ENCODE data around the gene PHF24.

Gene PHF24

DNA sequence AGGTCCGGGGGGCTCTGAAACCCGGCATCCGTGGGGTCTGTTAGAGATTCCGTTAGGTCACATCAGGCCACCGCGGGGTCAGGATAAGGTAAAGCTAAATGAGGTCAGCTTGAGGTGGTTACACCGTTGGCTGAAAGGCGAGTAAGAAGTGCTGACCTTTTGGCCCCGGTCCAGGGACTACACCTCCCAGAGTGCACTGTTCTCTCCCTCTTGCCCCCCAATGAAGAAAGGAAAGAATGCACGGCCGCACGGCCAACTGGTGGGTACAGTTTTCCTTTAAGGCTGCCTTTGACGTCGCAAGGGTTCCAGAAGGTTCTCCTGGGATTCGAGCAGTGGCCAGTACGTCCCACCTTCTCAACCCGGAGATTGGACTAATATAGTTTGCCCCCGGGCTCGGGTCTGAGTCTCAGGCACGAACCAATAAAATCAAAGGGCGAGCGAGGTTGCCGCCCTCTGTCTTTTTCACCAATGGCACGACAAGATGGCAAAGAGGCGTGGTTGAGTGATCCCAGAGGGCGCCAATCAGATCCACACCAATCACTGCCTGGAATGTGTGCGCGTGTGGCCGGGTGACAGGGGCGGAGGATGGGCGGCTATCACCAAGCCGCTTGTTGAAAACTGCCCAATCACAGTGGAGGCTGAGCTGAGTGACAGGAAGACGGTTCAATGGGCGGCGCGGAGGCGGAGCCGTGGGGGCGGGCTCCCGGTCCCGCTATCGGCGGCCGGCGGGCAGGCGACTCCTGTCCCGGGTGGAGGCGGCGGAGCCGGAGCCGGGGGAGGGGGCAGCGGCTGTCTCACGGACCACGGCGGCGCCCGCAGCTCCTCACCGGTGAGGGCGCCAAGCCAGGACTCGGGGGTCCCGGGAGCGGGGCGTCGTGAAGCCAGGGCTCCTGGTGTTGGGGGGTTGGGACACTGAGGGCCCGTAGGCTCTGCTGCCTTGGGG lies 31.2 kb downstream of the PHF24 start, which contains the start of gene DNAJB5:
Gene DNAJB5, plus strand, starts transcription at position 743 of the 943 bp plus-strand sequence. CDS start 886 bp downstream, outside the sequence.
- H3K27me3 Mint-ChIP-seq = no peaks in the 10 kb centered on the region
- peaks cover 5% of the 10 kb centered on the region for H3K36me3 Mint-ChIP-seq (ENCODE audit: low read depth)
- peak within 1 kb of the TSS; percentile 95 for H3K27ac Mint-ChIP-seq
- H3K4me3 Mint-ChIP-seq = peak within 1 kb of the TSS; percentile 90
- H3K9me3 Mint-ChIP-seq = no peaks in the 10 kb centered on the region
- peaks cover 89% of the 10 kb centered on the region for H3K4me1 Mint-ChIP-seq (ENCODE audit: low read depth)

GRCh38 chr9:34989946-34990635 lies 32.0 kb downstream of the PHF24 start:
- peak overlapping the region; percentile 90 for H3K4me3 Mint-ChIP-seq
- H3K27me3 Mint-ChIP-seq = no peaks in the 10 kb centered on the region
- H3K4me1 Mint-ChIP-seq (ENCODE audit: low read depth) = peaks cover 86% of the 10 kb centered on the region
- H3K9me3 Mint-ChIP-seq = no peaks in the 10 kb centered on the region
- peak overlapping the region; percentile 85 for H3K27ac Mint-ChIP-seq
- peaks cover 5% of the 10 kb centered on the region for H3K36me3 Mint-ChIP-seq (ENCODE audit: low read depth)

GRCh38 chr9:34990908-34991606 lies 33.0 kb downstream of the PHF24 start:
- H3K4me1 Mint-ChIP-seq (ENCODE audit: low read depth) = peaks cover 76% of the 10 kb centered on the region
- peak overlapping the region; percentile 85 for H3K27ac Mint-ChIP-seq
- peaks cover 9% of the 10 kb centered on the region for H3K36me3 Mint-ChIP-seq (ENCODE audit: low read depth)
- no peaks in the 10 kb centered on the region for H3K27me3 Mint-ChIP-seq
- H3K9me3 Mint-ChIP-seq = no peaks in the 10 kb centered on the region
- peak overlapping the region; percentile 76 for H3K4me3 Mint-ChIP-seq

DNA sequence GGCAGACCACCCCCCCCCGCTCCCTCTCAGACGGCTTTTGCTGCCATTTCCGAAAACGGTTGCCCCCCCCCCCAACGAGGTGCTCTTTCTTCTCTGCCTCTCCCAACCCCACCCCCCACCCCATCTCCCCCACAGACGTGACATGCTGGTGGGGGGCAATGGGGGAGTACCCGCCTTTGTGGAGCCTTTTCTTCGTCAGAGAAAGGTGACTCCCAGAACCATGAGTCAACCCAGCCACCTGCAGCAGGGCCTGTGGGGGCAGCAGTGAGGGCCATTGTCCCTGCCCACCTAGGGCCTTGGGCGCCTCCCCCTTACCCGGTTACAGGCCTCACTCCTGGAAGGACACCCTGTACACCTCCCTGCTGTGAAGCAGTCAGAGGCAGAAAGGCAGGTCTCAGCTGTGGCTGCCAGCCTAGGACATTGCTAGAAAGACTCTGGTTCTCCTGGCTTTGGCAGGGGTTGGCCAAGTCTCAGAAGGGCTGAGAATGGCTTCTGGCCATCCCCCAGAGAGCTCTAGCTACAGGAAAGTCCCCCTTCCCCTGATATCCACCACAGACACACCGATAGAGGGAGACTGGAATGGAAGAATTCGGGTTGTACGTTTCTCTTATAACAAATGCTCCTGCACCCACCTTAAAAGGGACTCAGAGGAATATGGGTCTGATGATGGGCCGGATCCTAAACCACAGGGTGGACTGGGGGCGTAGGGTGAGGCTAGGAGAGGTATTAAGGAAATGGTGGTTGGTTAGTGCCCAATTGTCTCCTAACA lies 33.7 kb downstream of the PHF24 start:
- Mint-ChIP-seq H3K9me3 (no peaks in the 10 kb centered on the region), H3K4me3 (peak overlapping the region; percentile 47), H3K36me3 (ENCODE audit: low read depth) (peaks cover 14% of the 10 kb centered on the region), H3K27me3 (no peaks in the 10 kb centered on the region), H3K27ac (peak overlapping the region; percentile 91), H3K4me1 (ENCODE audit: low read depth) (peaks cover 70% of the 10 kb centered on the region)

- no peaks in the 10 kb centered on the region for H3K27me3 Mint-ChIP-seq
- peaks cover 69% of the 10 kb centered on the region for H3K4me1 Mint-ChIP-seq (ENCODE audit: low read depth)
- H3K27ac Mint-ChIP-seq = peak overlapping the region; percentile 91
- H3K36me3 Mint-ChIP-seq (ENCODE audit: low read depth) = peaks cover 20% of the 10 kb centered on the region
- no peaks in the 10 kb centered on the region for H3K9me3 Mint-ChIP-seq
- H3K4me3 Mint-ChIP-seq = peak overlapping the region; percentile 47
Observed at GRCh38 chr9:34992376-34992951, 34.4 kb downstream of the PHF24 start.

DNA sequence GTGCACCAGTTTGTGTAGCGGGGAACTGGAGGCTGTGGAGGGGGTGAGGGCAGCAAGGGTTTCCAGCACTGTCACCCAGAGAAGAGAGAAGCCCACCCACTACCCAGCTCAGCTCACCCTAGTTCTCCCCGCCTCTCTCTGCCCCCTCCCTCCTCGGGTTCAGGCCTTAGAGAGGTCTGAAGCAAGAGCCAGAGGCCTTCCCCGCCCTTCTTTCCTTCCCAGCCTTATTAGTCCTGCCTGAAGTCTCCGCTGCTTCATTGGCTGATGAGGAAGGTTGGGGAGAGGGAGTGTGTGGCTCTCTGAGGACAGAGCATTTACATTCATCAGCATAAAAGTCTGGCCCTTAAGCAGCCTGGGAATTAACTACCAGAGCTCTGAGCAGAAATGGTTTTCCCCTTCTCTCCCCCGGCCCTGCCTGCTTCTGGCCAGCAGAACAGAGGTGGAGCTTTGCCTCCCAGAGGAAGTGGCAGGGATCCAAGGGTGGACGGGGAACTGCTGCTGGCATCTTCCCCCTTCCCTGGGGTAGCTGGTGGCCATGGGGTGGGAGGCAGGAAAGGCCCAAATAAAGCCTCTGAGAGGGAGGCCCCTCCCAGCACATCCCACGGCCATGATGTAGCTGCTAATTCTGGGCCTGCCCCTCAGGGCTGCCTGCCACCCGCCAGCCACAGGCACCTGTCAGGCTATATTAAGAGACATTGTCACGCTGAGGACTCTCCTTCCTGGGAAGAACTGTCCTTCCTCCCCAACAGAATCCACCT lies 35.6 kb downstream of the PHF24 start:
- H3K9me3 Mint-ChIP-seq = no peaks in the 10 kb centered on the region
- peak overlapping the region; percentile 0 for H3K4me3 Mint-ChIP-seq
- no peaks in the 10 kb centered on the region for H3K27me3 Mint-ChIP-seq
- H3K4me1 Mint-ChIP-seq (ENCODE audit: low read depth) = peaks cover 70% of the 10 kb centered on the region
- H3K36me3 Mint-ChIP-seq (ENCODE audit: low read depth) = peaks cover 20% of the 10 kb centered on the region
- H3K27ac Mint-ChIP-seq = peak overlapping the region; percentile 91

GRCh38 chr9:34994260-34994899 lies 36.3 kb downstream of the PHF24 start:
- H3K4me1 Mint-ChIP-seq (ENCODE audit: low read depth) = peaks cover 63% of the 10 kb centered on the region
- peak overlapping the region; percentile 0 for H3K4me3 Mint-ChIP-seq
- H3K9me3 Mint-ChIP-seq = no peaks in the 10 kb centered on the region
- H3K27me3 Mint-ChIP-seq = no peaks in the 10 kb centered on the region
- H3K27ac Mint-ChIP-seq = peak overlapping the region; percentile 91
- peaks cover 20% of the 10 kb centered on the region for H3K36me3 Mint-ChIP-seq (ENCODE audit: low read depth)

- H3K4me1 Mint-ChIP-seq (ENCODE audit: low read depth) = peaks cover 60% of the 10 kb centered on the region
- H3K36me3 Mint-ChIP-seq (ENCODE audit: low read depth) = peaks cover 20% of the 10 kb centered on the region
- H3K27me3 Mint-ChIP-seq = no peaks in the 10 kb centered on the region
- no peak overlapping the region for H3K27ac Mint-ChIP-seq
- H3K4me3 Mint-ChIP-seq = no peak overlapping the region
- no peaks in the 10 kb centered on the region for H3K9me3 Mint-ChIP-seq
Observed at GRCh38 chr9:34994900-34995669, 37.0 kb downstream of the PHF24 start.

DNA sequence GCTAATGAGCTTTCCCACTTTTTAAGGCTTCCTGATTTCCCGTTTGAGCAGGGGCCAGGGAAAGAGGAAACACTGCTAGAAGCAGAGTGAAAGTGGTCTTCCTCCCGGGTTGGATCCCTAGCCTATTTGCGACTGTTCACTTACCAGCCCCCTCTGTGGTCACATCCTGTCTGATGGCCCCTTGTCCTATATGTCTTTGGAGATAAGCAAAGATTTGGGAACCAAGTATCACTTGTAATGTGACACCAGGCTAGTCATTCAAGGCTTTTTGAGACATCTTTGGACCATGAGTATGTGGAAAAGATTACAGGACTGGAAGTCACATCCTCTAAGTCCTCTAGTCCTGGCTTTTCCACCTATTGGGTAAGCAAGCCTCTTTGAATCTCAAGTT lies 37.6 kb downstream of the PHF24 start:
- Mint-ChIP-seq H3K27me3 (no peaks in the 10 kb centered on the region), H3K4me3 (no peak overlapping the region), H3K4me1 (ENCODE audit: low read depth) (peaks cover 58% of the 10 kb centered on the region), H3K27ac (no peak overlapping the region), H3K36me3 (ENCODE audit: low read depth) (peaks cover 20% of the 10 kb centered on the region), H3K9me3 (no peaks in the 10 kb centered on the region)

DNA sequence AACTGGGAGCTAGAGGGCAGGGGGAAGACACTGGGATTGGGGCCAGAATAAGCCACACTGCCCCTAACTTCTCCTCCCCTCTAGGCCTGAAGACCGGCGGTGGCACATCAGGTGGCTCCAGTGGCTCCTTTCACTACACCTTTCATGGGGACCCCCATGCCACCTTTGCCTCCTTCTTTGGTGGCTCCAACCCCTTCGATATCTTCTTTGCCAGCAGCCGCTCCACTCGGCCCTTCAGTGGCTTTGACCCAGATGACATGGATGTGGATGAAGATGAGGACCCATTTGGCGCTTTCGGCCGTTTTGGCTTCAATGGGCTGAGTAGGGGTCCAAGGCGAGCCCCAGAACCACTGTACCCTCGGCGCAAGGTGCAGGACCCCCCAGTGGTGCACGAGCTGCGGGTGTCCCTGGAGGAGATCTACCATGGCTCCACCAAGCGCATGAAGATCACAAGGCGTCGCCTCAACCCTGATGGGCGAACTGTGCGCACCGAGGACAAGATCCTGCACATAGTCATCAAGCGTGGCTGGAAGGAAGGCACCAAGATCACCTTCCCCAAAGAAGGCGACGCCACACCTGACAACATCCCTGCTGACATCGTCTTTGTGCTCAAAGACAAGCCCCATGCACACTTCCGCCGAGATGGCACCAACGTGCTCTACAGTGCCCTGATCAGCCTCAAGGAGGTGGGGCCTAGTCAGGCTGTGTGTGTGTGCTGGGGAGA lies 38.3 kb downstream of the PHF24 start:
- Mint-ChIP-seq H3K4me1 (ENCODE audit: low read depth) (peaks cover 58% of the 10 kb centered on the region), H3K9me3 (no peaks in the 10 kb centered on the region), H3K4me3 (no peak overlapping the region), H3K36me3 (ENCODE audit: low read depth) (peaks cover 20% of the 10 kb centered on the region), H3K27me3 (no peaks in the 10 kb centered on the region), H3K27ac (no peak overlapping the region)

DNA sequence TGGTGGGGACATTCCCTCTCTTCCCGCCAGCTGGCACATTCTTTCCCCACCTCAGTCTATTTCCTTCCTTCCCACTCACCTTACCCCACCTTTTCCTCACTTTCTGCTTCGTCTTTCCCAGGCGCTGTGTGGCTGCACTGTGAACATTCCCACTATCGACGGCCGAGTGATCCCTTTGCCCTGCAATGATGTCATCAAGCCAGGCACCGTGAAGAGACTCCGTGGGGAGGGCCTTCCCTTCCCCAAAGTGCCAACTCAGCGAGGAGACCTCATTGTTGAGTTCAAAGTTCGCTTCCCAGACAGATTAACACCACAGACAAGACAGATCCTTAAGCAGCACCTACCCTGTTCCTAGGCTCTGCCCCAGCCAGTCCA lies 38.8 kb downstream of the PHF24 start:
- no peaks in the 10 kb centered on the region for H3K9me3 Mint-ChIP-seq
- H3K4me1 Mint-ChIP-seq (ENCODE audit: low read depth) = peaks cover 60% of the 10 kb centered on the region
- H3K27me3 Mint-ChIP-seq = no peaks in the 10 kb centered on the region
- no peak overlapping the region for H3K4me3 Mint-ChIP-seq
- H3K36me3 Mint-ChIP-seq (ENCODE audit: low read depth) = peaks cover 20% of the 10 kb centered on the region
- no peak overlapping the region for H3K27ac Mint-ChIP-seq

DNA sequence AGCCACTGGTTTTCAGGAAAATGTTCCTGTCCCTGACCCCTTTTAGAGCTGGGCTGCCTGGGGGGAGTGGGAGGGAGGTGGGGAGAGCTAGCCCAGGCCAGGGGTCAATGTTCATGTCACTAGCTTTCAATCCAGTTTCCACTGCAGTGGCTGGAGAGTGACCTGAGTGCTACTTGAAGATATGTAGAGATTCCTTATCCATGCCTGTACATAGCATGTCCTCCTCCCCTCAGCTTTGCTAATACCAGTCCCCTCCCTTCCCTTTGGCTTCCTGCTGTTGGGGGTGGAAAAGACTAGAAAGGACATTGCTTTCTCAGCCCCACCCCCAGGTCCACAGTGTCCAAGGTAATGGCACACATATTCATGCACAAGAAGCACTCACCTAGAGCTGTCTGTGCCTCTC lies 39.3 kb downstream of the PHF24 start:
- H3K36me3 Mint-ChIP-seq (ENCODE audit: low read depth) = peaks cover 20% of the 10 kb centered on the region
- no peak overlapping the region for H3K4me3 Mint-ChIP-seq
- no peaks in the 10 kb centered on the region for H3K27me3 Mint-ChIP-seq
- peaks cover 60% of the 10 kb centered on the region for H3K4me1 Mint-ChIP-seq (ENCODE audit: low read depth)
- H3K27ac Mint-ChIP-seq = peak overlapping the region; percentile 56
- H3K9me3 Mint-ChIP-seq = no peaks in the 10 kb centered on the region

Data from stimulated activated naive CD8-positive, alpha-beta T cell treated with anti-CD3 and anti-CD28 coated beads, Interleukin-15, Interleukin-2, amounts not matched to agents 100 ng/mL and 50 ng/mL, for 24 hours (primary cell).